Measurements from ENCODE around the gene SLC47A2. TPM values are rescaled to one million over a fixed set of nuclear protein-coding genes. Genes with fewer than 3 reads are reported as not detected.

The SLC47A2 gene
- total and polyA plus RNA-seq, 9 of the 15 experiments (the other 6 are each of a cell fraction or from before 2014, with no cell fraction given): not detected

DNA sequence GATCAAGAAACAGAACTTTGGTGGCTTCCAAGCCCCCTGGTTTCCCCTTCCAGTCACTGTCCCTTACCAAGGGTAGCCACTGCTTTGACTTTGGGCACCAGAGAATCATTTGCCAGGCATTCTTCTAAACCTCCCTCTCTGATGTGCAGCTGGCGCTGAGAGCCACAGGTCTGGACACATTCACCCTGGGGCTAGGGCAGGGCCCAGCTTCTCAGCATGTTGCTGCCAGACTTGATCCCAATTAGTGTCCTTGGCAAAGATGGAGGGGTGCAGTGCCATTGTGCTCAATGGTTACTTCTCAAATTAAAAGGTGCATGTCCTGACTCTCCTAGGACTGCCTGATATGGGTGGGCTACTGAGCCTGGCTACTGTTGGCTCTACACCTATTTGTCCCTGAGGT, 7.6 kb upstream of the SLC47A2 start:
- ChIA-PET CTCF (ENCODE audit: low intra/inter-chr PET ratio) (no interaction called here), POLR2A (no interaction called here)
- H3K4me3 ChIP-seq: no peak overlapping the region
- no peak overlapping the region for H2AFZ ChIP-seq (ENCODE audit: low read depth, low read length)
- DNase-seq (ENCODE audit: extremely low read depth in 1 of 4, low spot score in 3 of 4) (no peak), ATAC-seq (no peak), FAIRE-seq (no peak)
- H3K9ac ChIP-seq (ENCODE audit: insufficient read depth in 1 of 2, low read depth in 2 of 2, low read length in 2 of 2): no peak overlapping the region
- peaks cover 0 to 25% of the 10 kb centered on the region in 2 experiments; a peak in 2 of 5 replicates for H3K27me3 ChIP-seq (ENCODE audit: control insufficient read depth in 2 of 2, insufficient read depth in 2 of 2, low read length in 2 of 2)
- 8% methylated on average over 1 of the region's 1 CpG for WGBS (ENCODE audit: insufficient coverage, low coverage, missing lambda C conversion rate)
- H3K4me1 ChIP-seq (replicated peaks in 1 of 2; ENCODE audit: control insufficient read depth in 2 of 2, insufficient read depth in 2 of 2, low read length in 2 of 2): peaks cover 0 to 4% of the 10 kb centered on the region in 2 experiments; a peak in 2 of 5 replicates
- no peaks in the 10 kb centered on the region for H3K36me3 ChIP-seq (ENCODE audit: control insufficient read depth, insufficient read depth, low read length)
- in situ Hi-C loops (cut with MboI) (no loop called here), intact Hi-C loops (cut with micrococcal nuclease) (no loop called here)
- no TSS peak for BruUV-seq (replicated peaks)
- no peak overlapping the region for H3K27ac ChIP-seq (ENCODE audit: extremely low read depth, low read depth, low read length)
- no peaks in the 10 kb centered on the region for H3K9me1 ChIP-seq (ENCODE audit: control insufficient read depth, insufficient read depth, low read length)
- H4K20me1 ChIP-seq (replicated peaks; ENCODE audit: control insufficient read depth, insufficient read depth, low read length): no peaks in the 10 kb centered on the region
- no peaks in the 10 kb centered on the region for H3K79me2 ChIP-seq (ENCODE audit: control insufficient read depth, insufficient read depth, low read length)
- H3K4me2 ChIP-seq (ENCODE audit: insufficient read depth, low read length): no peak overlapping the region
- TF ChIP-seq XRCC4 (IDR thresholded peaks at IDR 0.05; ENCODE audit: extremely low read depth, insufficient read depth, insufficient read length) (no peak), CTBP1 (IDR thresholded peaks at IDR 0.05; ENCODE audit: borderline replicate concordance) (no peak), LARP7 (IDR thresholded peaks at IDR 0.05) (no peak), BCL6 (CRISPR knock-in tag; IDR thresholded peaks at IDR 0.05) (no peak), CHD4 (IDR thresholded peaks at IDR 0.05; ENCODE audit: insufficient read depth, insufficient replicate concordance, low read depth, low read length, poor library complexity, severe bottlenecking) (no peak), ZNF583 (CRISPR knock-in tag; IDR thresholded peaks at IDR 0.05) (no peak), HNRNPK (IDR thresholded peaks at IDR 0.05; ENCODE audit: low read depth, low read length, poor library complexity, severe bottlenecking) (no peak)
- TF ChIP-seq, protein P1, sequence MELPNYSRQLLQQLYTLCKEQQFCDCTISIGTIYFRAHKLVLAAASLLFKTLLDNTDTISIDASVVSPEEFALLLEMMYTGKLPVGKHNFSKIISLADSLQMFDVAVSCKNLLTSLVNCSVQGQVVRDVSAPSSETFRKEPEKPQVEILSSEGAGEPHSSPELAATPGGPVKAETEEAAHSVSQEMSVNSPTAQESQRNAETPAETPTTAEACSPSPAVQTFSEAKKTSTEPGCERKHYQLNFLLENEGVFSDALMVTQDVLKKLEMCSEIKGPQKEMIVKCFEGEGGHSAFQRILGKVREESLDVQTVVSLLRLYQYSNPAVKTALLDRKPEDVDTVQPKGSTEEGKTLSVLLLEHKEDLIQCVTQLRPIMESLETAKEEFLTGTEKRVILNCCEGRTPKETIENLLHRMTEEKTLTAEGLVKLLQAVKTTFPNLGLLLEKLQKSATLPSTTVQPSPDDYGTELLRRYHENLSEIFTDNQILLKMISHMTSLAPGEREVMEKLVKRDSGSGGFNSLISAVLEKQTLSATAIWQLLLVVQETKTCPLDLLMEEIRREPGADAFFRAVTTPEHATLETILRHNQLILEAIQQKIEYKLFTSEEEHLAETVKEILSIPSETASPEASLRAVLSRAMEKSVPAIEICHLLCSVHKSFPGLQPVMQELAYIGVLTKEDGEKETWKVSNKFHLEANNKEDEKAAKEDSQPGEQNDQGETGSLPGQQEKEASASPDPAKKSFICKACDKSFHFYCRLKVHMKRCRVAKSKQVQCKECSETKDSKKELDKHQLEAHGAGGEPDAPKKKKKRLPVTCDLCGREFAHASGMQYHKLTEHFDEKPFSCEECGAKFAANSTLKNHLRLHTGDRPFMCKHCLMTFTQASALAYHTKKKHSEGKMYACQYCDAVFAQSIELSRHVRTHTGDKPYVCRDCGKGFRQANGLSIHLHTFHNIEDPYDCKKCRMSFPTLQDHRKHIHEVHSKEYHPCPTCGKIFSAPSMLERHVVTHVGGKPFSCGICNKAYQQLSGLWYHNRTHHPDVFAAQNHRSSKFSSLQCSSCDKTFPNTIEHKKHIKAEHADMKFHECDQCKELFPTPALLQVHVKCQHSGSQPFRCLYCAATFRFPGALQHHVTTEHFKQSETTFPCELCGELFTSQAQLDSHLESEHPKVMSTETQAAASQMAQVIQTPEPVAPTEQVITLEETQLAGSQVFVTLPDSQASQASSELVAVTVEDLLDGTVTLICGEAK (IDR thresholded peaks at IDR 0.05): no peak
- TF ChIP-seq, protein P1 (CRISPR knock-in tag; IDR thresholded peaks at IDR 0.05): no peak
- no peaks in the 10 kb centered on the region for H3K9me3 ChIP-seq (replicated peaks; ENCODE audit: control insufficient read depth, insufficient read depth, low read depth, low read length)
